ENCODE measurements around the gene RALY.
"Not testable (repeated sequence)": the region's sequence is repeated elsewhere in the genome, so short reads cannot be mapped to it uniquely, and the experiment has no call there.

Gene RALY

GRCh38 chr20:34105978-34106675 lies 112.4 kb downstream of the RALY start:
- DNase-seq (ENCODE audit: low read depth in 2 of 2) = no peak

- DNase-seq (ENCODE audit: low read depth in 2 of 2) = no peak
These were observed 115.0 kb downstream of the RALY start for GRCh38 chr20:34108616-34109174.

DNA sequence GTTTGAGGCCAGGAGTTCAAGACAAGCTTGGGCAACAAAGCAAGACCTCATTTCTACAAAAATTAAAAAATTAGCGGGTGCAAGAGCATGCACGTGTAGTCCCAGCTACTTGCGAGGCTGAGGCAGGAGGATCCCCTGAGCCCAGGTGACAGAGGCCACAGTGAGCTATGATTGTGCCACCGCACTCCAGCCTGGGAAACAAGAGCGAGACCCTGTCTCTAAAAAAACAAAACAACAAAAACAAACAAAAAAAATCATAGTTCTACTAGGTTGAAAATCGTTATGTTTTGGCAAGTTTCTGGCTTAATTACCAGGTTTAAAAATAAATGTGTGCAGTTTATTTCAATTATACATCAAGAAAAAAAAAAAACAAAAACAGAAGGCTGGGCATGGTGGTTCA lies 115.7 kb downstream of the RALY start:
- no peak for DNase-seq (ENCODE audit: low read depth in 2 of 2)

GRCh38 chr20:34110025-34110744 lies 116.5 kb downstream of the RALY start:
- no peak for DNase-seq (ENCODE audit: low read depth in 2 of 2)

- no peak for DNase-seq (ENCODE audit: low read depth in 2 of 2)
These were observed 117.3 kb downstream of the RALY start for GRCh38 chr20:34110745-34111641.

- DNase-seq (ENCODE audit: low read depth in 2 of 2) = peak; percentile 92
These were observed 118.2 kb downstream of the RALY start, which contains the start of gene EIF2S2 for GRCh38 chr20:34111702-34112599. Gene EIF2S2 (minus strand): TSS chr20:34112243. CDS start chr20:34112110, 133 bp downstream.

GRCh38 chr20:34112600-34113101 lies 118.9 kb downstream of the RALY start:
- no peak for DNase-seq (ENCODE audit: low read depth in 2 of 2)

DNA sequence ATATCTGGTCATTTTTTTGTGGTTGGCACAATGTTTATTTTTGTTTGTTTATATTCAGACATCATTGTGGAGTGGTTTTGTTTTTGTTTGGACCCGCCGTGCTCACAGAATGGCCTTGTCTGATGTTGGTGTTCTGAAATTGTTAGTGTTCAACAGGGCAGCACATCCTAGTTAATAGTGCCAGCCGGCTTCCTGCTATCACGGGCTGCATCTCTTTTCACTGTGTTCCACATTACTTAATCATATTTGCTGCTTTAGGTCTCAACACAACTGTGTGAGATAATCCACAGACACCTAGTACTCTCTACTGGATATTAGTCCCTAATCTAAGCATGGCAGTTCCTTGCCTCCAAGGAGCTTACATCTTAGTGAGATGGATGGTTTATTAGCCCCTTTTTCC lies 121.1 kb downstream of the RALY start:
- DNase-seq (ENCODE audit: low read depth in 2 of 2) = no peak

DNA sequence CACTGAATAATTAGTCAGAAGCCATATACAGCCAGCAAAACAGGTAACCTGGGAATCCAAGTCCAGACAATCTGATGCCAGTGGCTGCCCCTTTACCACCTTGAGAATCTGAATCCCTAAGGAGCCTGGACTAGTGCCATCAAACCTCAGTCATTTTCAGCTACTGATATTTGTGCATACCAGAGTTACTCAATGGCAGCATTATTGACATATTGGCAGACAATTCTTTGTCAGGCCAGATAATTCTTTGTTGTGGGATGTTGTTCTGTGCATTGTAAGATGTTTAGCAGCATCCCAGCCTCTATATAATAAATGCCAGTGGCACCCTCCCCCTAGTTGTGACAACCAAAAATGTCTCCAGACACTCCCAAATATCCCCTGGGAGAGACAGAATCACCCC lies 121.5 kb downstream of the RALY start:
- no peak for DNase-seq (ENCODE audit: low read depth in 2 of 2)

GRCh38 chr20:34120213-34120612 lies 126.5 kb downstream of the RALY start:
- no peak for DNase-seq (ENCODE audit: low read depth in 2 of 2)

DNA sequence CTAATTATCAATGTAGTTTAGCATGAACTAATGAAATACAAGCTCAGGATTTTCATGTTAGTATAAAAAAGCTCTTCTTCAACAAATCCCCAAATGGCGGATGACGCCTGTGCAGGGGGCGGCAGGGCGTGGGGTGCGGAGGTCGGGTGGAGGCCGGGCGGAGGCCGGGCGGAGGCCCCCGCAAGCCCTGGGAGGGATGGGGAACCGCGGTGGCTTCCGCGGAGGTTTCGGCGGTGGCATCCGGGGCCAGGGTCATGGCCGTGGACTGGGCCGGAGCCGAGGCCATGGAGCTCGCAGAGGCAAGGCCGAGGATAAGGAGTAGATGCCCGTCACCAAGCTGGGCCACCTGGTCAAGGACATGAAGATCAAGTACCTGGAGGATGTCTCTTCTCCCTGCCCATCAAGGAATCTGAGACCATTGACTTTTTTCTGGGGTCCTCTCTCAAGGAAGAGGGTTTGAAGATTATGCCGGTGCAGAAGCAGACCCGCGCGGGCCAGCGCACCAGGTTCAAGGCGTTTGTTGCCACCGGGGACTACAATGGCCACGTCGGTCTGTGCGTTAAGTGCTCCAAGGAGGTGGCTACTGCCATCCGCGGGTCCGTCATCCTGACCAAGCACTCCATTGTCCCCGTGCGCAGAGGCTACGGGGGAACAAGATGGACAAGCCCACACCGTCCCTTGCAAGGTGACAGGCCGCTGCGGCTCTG lies 128.7 kb downstream of the RALY start:
- DNase-seq (ENCODE audit: low read depth in 2 of 2) = no peak

DNA sequence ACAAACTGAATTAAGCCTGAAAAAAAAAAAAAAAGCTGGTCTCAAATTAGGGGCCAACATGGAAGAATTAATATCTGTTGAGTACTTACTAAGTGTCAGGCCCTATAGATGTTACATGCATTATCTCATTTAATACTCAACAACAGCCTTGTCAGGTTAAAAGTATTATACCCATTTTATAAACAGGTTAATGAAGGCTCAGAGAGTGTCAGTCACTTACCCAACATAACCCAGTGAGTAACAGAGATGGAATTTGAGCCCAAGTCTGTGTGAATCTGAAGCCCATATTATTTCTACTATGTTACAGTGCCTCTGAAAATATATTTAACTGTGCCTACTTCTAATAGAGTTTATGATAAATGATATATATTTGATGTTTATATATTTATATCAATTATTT lies 129.6 kb downstream of the RALY start:
- DNase-seq (ENCODE audit: low read depth in 2 of 2) = no peak

DNA sequence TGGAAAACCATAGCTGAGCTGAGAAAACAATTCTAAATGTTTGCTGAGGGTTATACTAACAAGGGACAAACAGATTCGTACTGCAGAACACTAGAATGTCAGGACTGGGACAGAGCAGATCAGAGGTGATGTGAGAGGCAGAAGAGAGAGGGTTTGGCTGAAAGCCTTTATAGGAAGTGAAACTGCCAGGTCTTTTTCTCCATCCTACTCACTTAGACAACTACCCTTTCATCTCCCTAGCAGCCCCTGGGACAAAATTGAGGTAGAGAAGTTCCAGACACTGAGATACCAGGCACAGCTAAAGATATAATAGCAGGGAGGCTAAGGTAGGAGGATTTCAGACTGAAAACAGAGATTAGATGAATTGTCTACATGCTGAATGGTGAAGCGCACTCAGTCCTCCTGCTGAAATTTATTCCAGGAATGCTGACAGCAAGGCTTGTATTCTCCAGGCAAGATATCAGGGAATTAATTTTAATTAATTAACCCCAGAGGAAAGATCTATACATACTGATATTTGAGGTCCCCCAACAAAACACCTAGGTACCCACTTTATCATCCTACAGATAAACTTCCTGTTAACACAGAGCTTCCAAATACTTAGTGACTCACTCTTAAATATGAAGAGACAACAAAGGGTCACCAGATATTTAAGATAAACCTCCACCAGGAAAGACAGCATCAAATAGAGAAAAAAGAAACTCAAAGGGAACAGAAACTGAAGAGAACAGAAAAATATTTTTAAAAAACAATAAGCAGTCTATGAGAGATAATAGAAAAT lies 130.9 kb downstream of the RALY start:
- no peak for DNase-seq (ENCODE audit: low read depth in 2 of 2)

DNA sequence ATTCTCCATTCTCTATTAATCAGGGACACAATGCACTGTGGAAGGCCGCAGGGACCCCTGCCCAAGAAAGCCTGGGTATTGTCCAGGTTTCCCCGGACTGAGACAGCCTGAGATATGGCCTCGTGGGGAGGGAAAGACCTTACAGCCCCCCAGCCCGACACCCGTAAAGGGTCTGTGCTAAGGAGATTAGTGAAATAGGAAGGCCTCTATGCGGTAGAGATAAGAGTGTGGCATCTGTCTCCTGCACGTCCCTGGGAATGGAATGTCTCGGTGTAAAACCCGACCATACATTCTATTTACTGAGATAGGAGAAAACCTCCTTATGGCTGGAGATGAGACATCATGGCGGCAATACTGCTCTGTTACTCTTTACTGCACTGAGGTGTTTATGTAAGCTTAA lies 134.1 kb downstream of the RALY start:
- DNase-seq (ENCODE audit: low read depth in 2 of 2) = no peak

- peak; percentile 5 to 31 for DNase-seq (ENCODE audit: low read depth in 2 of 2)
These were observed 135.9 kb downstream of the RALY start for GRCh38 chr20:34129518-34130162.

DNA sequence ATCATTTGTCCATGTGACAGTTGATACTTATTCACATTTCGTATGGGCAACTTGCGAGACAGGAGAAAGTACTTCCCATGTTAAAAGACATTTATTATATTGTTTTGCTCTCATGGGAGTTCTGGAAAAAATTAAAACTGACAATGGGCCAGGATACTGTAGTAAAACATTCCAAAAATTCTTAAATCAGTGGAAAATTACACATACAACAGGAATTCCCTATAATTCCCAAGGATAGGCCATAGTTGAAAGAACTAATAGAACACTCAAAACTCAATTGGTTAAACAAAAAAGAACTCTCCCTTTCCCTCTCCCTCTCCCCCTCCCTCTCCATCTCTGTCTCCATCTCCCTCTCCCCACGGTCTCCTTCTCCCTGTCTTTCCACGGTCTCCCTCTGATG lies 137.8 kb downstream of the RALY start:
- no peak for DNase-seq (ENCODE audit: low read depth in 2 of 2)

DNA sequence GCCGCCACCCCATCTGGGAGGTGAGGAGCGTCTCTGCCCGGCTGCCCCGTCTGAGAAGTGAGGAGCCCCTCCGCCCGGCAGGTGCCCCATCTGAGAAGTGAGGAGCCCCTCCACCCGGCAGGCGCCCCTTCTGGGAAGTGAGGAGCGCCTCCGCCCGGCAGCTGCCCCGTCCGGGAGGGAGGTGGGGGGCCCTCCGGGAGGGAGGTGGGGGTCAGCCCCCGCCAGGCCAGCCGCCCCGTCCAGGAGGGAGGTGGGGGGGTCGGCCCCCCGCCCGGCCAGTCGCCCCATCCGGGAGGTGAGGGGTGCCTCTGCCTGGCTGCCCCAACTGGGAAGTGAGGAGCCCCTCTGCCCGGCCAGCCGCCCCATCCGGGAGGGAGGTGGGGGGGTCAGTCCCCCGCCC lies 138.8 kb downstream of the RALY start:
- DNase-seq (ENCODE audit: low read depth in 2 of 2) = not testable (repeated sequence)

DNA sequence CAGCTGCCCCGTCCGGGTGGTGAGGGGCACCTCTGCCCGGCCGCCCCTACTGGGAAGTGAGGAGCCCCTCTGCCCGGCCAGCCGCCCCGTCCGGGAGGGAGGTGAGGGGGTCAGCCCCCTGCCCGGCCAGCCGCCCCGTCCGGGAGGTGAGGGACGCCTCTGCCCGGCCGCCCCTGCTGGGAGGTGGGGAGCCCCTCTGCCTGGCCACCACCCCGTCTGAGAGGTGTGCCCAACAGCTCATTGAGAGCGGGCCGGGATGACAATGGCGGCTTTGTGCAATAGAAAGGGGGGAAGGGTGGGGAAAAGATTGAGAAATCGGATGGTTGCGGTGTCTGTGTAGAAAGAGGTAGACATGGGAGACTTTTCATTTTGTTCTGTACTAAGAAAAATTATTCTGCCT lies 139.2 kb downstream of the RALY start:
- not testable (repeated sequence) for DNase-seq (ENCODE audit: low read depth in 2 of 2)

DNA sequence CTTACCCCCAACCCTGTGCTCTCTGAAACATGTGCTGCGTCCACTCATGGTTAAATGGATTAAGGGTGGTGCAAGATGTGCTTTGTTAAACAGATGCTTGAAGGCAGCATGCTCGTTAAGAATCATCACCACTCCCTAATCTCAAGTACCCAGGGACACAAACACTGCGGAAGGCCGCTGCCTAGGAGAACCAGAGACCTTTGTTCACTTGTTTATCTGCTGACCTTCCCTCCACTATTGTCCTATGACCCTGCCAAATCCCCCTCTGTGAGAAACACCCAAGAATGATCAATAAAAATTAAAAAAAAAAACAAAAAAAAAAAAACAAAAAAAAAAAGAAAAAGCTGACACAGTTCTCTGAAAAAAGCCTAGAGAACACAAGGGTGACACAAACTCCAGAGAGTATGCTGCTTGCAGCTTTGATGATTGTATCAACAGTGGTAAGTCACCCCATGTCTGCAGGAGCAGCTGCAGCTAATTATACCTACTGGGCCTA lies 139.7 kb downstream of the RALY start:
- DNase-seq (ENCODE audit: low read depth in 2 of 2) = not testable (repeated sequence)
